Caco-2 (cell line): Measurements from ENCODE around the gene UTP14A. TPM values are rescaled to one million over a fixed set of nuclear protein-coding genes. Genes with fewer than 3 reads are reported as not detected.

ENCODE experiments used
- BruUV-seq: library from RNA; stranded (reverse); fragments of 400-500 nt; replicated peaks from 2 replicates; lab custom pipeline; 2021; lab: Mats Ljungman, UMichigan
- CTCF ChIA-PET: fragments of 300-600 bp; sonication (Branson Sonifier 250); formaldehyde crosslinking; loops from one replicate; lab custom pipeline; 2022; ENCODE audit warnings: antibody characterized with exemption; lab: Charles Lee
- POLR2A ChIA-PET: fragments of 300-600 bp; sonication (Branson Sonifier 250); formaldehyde crosslinking; loops from one replicate; lab custom pipeline; 2022; ENCODE audit warnings: antibody characterized with exemption; lab: Charles Lee
- DNase-seq, 2 experiments: peaks; one replicate each; pipeline versions ENCODE4 v3.0.0 to v3.0.0-alpha.2; 2020 to 2022
- H3K27me3 ChIP-seq: replicated peaks from 2 replicates; pipeline ENCODE4 v1.6.0; 2011; ENCODE audit warnings: low read length; ENCODE audit not compliant: control insufficient read depth, insufficient read depth
- H3K36me3 ChIP-seq: 2 replicates; pipeline ENCODE4 v1.5.1; 2011; ENCODE audit warnings: low read length; ENCODE audit not compliant: control insufficient read depth, insufficient read depth
- H3K4me1 ChIP-seq: fragments of 250-450 bp; sonication (Bioruptor Pico); 2 replicates; pipeline ENCODE4 v1.5.1; 2020; ENCODE audit warnings: mild to moderate bottlenecking
- H3K4me3 ChIP-seq: 2 replicates; pipeline ENCODE4 v1.5.1; 2011; ENCODE audit warnings: low read depth, mild to moderate bottlenecking, control low read depth, low read length
- H3K9me3 ChIP-seq: fragments of 250-450 bp; sonication (Bioruptor Pico); 2 replicates; pipeline ENCODE4 v1.5.1; 2020; ENCODE audit warnings: mild to moderate bottlenecking, moderate library complexity
- H3K27ac Mint-ChIP-seq: one replicate; pipeline ENCODE4 v1.8.0; 2022; ENCODE audit warnings: mixed read lengths; ENCODE audit not compliant: unreplicated experiment
- H3K27me3 Mint-ChIP-seq: one replicate; pipeline ENCODE4 v1.8.0; 2022; ENCODE audit warnings: mixed read lengths; ENCODE audit not compliant: insufficient read depth, unreplicated experiment
- H3K36me3 Mint-ChIP-seq: one replicate; pipeline ENCODE4 v1.8.0; 2022; ENCODE audit warnings: mild to moderate bottlenecking, mixed read lengths; ENCODE audit not compliant: insufficient read depth, unreplicated experiment
- H3K4me1 Mint-ChIP-seq: one replicate; pipeline ENCODE4 v1.8.0; 2022; ENCODE audit warnings: low read depth, mixed read lengths; ENCODE audit not compliant: unreplicated experiment
- H3K4me3 Mint-ChIP-seq: one replicate; pipeline ENCODE4 v1.8.0; 2022; ENCODE audit warnings: mild to moderate bottlenecking, moderate library complexity, mixed read lengths; ENCODE audit not compliant: unreplicated experiment
- H3K9me3 Mint-ChIP-seq: one replicate; pipeline ENCODE4 v1.8.0; 2022; ENCODE audit warnings: mixed read lengths; ENCODE audit not compliant: unreplicated experiment
- intact Hi-C: fragments of 100-400 bp; cut with micrococcal nuclease; formaldehyde crosslinking; loops from one replicate; pipeline ENCODE4 v1.10.0; 2022; ENCODE audit not compliant: unreplicated experiment
- total RNA-seq: library from RNA; stranded (reverse); gene quantifications from 2 replicates; pipeline ENCODE4 v1.2.3, GENCODE V29; 2022
- TF ChIP-seq, protein P1 (sequence below), 2 experiments: fragments of 200-600 bp in 1 of 2; IDR thresholded peaks; 1 replicate in 1 of 2; 2 replicates in 1 of 2; pipeline versions ENCODE4 v1.5.1 to v1.8.0; 2011 to 2022; ENCODE audit warnings: antibody characterized with exemption in 1 of 2, control low read depth in 1 of 2, inconsistent platforms in 1 of 2, low read depth in 1 of 2, low read length in 1 of 2, mild to moderate bottlenecking in 1 of 2, moderate library complexity in 1 of 2; ENCODE audit not compliant: insufficient read depth in 1 of 2, severe bottlenecking in 1 of 2, unreplicated experiment in 1 of 2

Gene UTP14A
- total RNA-seq, 1 experiment from 2014 or later = 24.6 TPM

DNA sequence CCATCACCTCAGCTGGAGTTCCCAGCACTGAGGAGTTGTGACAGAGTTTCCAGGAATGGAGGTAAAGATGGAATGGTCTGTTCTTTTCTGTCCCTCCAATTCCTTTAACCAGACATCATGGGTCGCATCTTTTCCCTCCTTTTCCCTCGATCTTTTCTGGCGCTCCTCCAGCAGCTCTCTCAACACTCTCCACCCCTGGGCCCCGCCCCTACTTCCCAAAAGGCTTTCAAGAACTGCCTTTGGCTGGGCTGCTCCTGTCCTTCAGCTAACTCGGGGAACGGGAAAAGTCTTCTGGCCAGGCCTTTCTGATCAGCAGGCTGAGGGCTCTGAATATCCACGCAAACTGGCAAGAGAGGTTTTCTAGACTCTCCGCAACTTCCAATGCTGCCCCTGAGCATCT lies 34.0 kb downstream of the UTP14A start:
- Mint-ChIP-seq H3K4me1 (no peaks in the 10 kb centered on the region), H3K36me3 (no peaks in the 10 kb centered on the region), H3K4me3 (no peak overlapping the region), H3K27ac (no peak overlapping the region), H3K27me3 (no peaks in the 10 kb centered on the region), H3K9me3 (no peaks in the 10 kb centered on the region)
- Histone ChIP-seq H3K4me1 (no peaks in the 10 kb centered on the region), H3K27me3 (no peaks in the 10 kb centered on the region), H3K36me3 (no peaks in the 10 kb centered on the region), H3K4me3 (no peak overlapping the region), H3K9me3 (no peaks in the 10 kb centered on the region)
- no TSS peak for BruUV-seq
- intact Hi-C loops = no loop called here
- DNase-seq = no peak
- TF ChIP-seq, protein P1, sequence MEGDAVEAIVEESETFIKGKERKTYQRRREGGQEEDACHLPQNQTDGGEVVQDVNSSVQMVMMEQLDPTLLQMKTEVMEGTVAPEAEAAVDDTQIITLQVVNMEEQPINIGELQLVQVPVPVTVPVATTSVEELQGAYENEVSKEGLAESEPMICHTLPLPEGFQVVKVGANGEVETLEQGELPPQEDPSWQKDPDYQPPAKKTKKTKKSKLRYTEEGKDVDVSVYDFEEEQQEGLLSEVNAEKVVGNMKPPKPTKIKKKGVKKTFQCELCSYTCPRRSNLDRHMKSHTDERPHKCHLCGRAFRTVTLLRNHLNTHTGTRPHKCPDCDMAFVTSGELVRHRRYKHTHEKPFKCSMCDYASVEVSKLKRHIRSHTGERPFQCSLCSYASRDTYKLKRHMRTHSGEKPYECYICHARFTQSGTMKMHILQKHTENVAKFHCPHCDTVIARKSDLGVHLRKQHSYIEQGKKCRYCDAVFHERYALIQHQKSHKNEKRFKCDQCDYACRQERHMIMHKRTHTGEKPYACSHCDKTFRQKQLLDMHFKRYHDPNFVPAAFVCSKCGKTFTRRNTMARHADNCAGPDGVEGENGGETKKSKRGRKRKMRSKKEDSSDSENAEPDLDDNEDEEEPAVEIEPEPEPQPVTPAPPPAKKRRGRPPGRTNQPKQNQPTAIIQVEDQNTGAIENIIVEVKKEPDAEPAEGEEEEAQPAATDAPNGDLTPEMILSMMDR (IDR thresholded peaks at IDR 0.05; ENCODE audit: insufficient read depth in 1 of 2, low read depth in 1 of 2, low read length in 1 of 2, severe bottlenecking in 1 of 2, unreplicated experiment in 1 of 2) = no peak
- CTCF ChIA-PET = no interaction called here
- POLR2A ChIA-PET = no interaction called here

DNA sequence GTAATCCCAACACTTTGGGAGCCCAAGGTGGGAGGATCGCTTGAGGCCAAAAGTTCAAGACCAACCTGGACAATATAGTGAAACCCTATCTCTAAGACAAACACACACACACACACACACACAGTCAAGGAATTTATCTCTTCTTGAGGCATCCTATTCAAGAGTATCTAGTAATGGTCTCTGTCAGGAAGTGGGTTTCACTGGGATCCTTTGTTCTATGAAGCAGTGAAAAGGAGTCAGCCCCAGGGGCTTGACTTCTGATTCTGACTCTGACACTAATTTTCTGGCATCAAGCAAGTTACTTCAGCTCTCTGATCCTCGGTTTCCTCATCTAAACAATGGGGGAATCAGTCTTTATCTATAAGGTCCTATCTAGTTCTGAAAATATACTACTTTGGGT lies 34.8 kb downstream of the UTP14A start:
- TF ChIP-seq, protein P1 (IDR thresholded peaks at IDR 0.05; ENCODE audit: insufficient read depth in 1 of 2, low read depth in 1 of 2, low read length in 1 of 2, severe bottlenecking in 1 of 2, unreplicated experiment in 1 of 2) = no peak
- intact Hi-C loops = no loop called here
- Histone ChIP-seq H3K4me3 (no peak overlapping the region), H3K27me3 (no peaks in the 10 kb centered on the region), H3K36me3 (no peaks in the 10 kb centered on the region), H3K9me3 (no peaks in the 10 kb centered on the region), H3K4me1 (no peaks in the 10 kb centered on the region)
- BruUV-seq = no TSS peak
- CTCF ChIA-PET = no interaction called here
- Mint-ChIP-seq H3K36me3 (no peaks in the 10 kb centered on the region), H3K4me1 (no peaks in the 10 kb centered on the region), H3K4me3 (no peak overlapping the region), H3K9me3 (no peaks in the 10 kb centered on the region), H3K27ac (no peak overlapping the region), H3K27me3 (no peaks in the 10 kb centered on the region)
- no peak for DNase-seq
- POLR2A ChIA-PET = no interaction called here

DNA sequence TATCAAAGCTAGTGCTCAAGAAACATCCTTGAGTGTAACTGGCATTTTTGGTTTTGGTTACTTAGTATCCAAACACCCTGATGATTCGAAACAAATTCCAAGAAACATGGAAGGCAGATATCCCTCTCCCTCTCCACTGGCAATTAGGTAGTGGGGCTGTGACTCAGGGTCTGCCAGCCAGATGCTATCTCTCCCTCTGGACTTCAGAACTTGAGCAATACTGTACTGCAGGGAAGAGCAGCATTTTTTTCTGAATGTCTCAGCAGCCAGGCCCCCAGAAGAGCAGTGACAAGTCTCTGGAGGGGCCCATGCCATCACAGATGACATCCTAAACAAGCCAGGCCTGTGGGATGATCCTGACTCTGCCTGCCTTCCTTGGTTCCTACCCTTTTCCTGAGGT lies 39.2 kb downstream of the UTP14A start:
- Mint-ChIP-seq H3K27me3 (no peaks in the 10 kb centered on the region), H3K27ac (no peak overlapping the region), H3K4me1 (no peaks in the 10 kb centered on the region), H3K9me3 (no peaks in the 10 kb centered on the region), H3K36me3 (no peaks in the 10 kb centered on the region), H3K4me3 (no peak overlapping the region)
- ChIA-PET POLR2A (interaction anchor here (0.7 kb wide), 1 partner anchor 12 kb away, joined by 4 read pairs; no protein-coding TSS in a partner anchor), CTCF (no interaction called here)
- H3K36me3 ChIP-seq = no peaks in the 10 kb centered on the region
- no TSS peak for BruUV-seq
- no peak overlapping the region for H3K4me3 ChIP-seq
- TF ChIP-seq, protein P1 (IDR thresholded peaks at IDR 0.05; ENCODE audit: insufficient read depth in 1 of 2, low read depth in 1 of 2, low read length in 1 of 2, severe bottlenecking in 1 of 2, unreplicated experiment in 1 of 2) = no peak
- no peak for DNase-seq
- H3K27me3 ChIP-seq = no peaks in the 10 kb centered on the region
- H3K4me1 ChIP-seq = no peaks in the 10 kb centered on the region
- no peaks in the 10 kb centered on the region for H3K9me3 ChIP-seq
- intact Hi-C loops = no loop called here
